ENCODE measurements around the gene SORCS2.

DNA sequence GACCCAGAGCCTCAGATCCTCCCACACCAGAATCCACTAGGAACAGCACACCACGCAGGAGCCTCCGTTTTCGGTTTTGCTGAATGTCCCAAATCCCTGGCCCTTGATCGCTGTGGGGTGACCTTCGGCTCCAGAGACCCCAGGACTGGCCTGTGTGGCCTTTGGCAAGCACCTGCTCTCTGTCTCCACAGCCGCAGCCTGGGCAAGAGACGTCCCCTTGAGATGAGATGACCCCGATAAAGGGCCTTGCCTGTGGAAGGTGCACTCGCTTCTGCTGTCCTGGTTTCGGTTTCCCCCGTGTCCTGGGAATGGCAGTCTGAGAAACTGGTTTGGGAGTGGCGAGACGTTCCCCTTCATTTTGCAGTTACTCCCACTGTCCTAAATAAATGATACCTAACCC lies 232.8 kb downstream of the SORCS2 start:
- TF ChIP-seq, protein P1, sequence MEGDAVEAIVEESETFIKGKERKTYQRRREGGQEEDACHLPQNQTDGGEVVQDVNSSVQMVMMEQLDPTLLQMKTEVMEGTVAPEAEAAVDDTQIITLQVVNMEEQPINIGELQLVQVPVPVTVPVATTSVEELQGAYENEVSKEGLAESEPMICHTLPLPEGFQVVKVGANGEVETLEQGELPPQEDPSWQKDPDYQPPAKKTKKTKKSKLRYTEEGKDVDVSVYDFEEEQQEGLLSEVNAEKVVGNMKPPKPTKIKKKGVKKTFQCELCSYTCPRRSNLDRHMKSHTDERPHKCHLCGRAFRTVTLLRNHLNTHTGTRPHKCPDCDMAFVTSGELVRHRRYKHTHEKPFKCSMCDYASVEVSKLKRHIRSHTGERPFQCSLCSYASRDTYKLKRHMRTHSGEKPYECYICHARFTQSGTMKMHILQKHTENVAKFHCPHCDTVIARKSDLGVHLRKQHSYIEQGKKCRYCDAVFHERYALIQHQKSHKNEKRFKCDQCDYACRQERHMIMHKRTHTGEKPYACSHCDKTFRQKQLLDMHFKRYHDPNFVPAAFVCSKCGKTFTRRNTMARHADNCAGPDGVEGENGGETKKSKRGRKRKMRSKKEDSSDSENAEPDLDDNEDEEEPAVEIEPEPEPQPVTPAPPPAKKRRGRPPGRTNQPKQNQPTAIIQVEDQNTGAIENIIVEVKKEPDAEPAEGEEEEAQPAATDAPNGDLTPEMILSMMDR (conservative IDR thresholded peaks at IDR 0.05; ENCODE audit: low read depth, low read length) = no peak
- TF ChIP-seq EZH2 (IDR thresholded peaks at IDR 0.05; ENCODE audit: low read length, unreplicated experiment) = no peak
- TF ChIP-seq EZH2phosphoT487 (IDR thresholded peaks at IDR 0.05; ENCODE audit: borderline replicate concordance, low read length) = no peak

All from PC-3 (cell line).